GM08714 (cell line): ENCODE data around the gene RWDD2A.

ENCODE experiments used
- H3K4me3 ChIP-seq: fragments of 200-500 bp; sonication (Bioruptor generic); 2 replicates; pipeline ENCODE4 v1.5.1; 2014; ENCODE audit warnings: mild to moderate bottlenecking, low read length, inconsistent platforms
- ZNF274 ChIP-seq: IDR thresholded peaks from 2 replicates; pipeline ENCODE4 v1.6.1; 2012; ENCODE audit warnings: mild to moderate bottlenecking, low read depth, low read length

RWDD2A gene

DNA sequence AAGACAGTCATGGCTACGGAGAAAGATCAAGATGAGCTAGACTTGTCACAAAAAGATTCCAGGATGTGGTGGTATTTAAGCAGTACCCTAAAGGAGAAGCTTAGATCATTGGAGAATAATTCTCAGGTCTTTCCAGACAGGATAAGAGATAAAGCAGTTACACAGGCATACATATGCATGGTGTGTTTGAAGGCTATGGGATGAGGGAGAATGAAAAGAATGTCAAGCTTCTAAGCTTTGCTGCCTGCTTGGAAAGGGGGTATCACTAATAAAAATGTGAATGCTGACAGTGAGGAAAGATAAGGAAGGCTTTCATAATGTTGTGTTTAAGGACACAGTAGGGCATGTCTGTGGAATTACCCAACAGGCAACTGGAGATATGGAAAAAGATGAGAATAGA lies 28.1 kb downstream of the RWDD2A start:
- no peak for TF ChIP-seq ZNF274
- no peak overlapping the region for H3K4me3 ChIP-seq

DNA sequence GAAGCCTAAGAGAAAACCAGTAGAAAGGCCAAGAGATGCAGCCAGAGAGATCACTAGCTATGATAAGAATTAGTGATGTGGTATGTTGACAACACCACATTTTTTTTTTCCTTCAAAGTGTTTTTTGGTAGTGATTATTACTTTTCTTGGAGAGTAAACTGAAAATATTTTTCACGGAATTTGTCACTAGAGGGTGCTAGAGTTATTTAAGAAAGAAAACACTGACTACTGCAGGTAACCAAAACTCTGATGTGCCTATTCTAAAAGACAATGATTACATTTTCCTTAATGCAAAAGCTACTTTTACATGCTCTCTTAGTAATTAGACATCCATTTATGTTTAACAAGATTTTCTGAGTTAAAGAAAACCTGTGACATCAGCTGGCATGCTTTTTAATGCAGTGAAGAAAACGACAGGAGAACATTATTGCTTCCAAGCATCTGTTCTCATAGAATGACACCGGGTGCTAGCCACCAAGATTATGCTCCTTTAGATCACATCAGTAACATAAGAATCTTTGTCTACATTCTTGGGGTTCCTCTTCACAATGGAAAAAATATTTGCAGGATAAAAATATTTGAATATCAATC lies 28.8 kb downstream of the RWDD2A start:
- TF ChIP-seq ZNF274: no peak
- H3K4me3 ChIP-seq: no peak overlapping the region

DNA sequence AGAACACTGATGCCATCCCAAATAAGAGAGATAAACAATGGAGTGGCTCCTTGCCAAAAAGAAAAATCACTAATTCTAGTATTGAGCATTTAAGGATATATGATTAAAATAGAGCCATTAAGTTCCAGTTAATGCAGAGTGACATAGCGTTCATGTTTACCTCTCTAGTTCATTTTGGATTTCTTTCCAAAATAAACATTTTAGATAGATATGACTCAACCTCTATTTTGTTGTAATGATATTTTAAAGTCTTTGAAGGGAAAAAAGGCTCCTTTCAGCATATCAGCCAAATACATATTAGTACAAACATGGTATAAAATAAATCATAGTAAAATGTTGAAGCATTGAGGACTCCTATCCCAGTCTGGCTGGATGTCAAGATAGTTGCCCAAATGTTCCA lies 33.4 kb downstream of the RWDD2A start:
- TF ChIP-seq ZNF274: no peak
- H3K4me3 ChIP-seq: no peak overlapping the region

DNA sequence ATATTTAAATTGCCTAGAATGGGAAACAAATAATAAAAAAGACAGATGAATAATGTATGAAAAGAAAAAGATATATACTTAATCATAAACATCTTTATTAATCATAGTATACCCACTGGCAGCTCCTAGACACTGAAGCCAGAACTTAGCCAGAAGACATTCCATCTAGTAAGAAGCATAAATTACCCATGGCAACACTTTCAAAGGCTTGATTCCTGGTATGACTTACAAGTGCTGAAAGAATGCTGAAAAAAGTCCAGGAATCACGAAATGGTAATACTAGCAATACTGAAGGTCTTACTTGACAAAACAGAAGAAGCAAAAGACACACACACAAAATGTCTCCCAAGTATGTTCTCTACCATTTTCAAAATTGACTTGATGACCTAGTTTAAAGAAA lies 38.0 kb downstream of the RWDD2A start:
- no peak overlapping the region for H3K4me3 ChIP-seq
- TF ChIP-seq ZNF274: no peak

DNA sequence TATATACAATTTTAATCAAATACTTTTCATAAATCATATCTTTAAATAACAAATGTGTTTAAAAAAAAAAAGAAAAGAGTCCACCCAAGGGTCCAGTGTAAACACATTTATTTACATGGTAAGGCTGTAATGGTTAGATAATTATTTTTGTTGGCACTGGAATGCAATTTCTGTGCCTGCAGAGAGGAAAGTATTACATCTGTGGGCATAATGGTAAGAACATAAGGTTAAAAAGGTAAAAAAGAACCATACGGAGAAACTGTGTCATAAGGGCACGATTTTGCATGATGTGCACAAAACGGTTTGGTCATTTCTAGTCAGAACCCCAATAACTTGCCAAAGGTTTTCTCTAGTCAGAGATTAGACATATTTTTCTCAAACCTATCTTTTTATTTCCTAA lies 54.3 kb downstream of the RWDD2A start:
- no peak for TF ChIP-seq ZNF274
- H3K4me3 ChIP-seq: no peak overlapping the region
